GM12872 (cell line): ENCODE results near the gene FBXL2.

ENCODE experiments used
- CTCF ChIP-seq: IDR thresholded peaks from 3 replicates; pipeline ENCODE4 v1.5.1; 2011; ENCODE audit warnings: low read depth, mild to moderate bottlenecking, low read length, moderate library complexity; ENCODE audit not compliant: insufficient read depth

FBXL2 gene

GRCh38 chr3:33386631-33387030, 109.4 kb downstream of the FBXL2 start:
- no peak for TF ChIP-seq CTCF

GRCh38 chr3:33388374-33389100, 111.3 kb downstream of the FBXL2 start:
- TF ChIP-seq CTCF, result no peak

- TF ChIP-seq CTCF, result no peak
These were observed 112.7 kb downstream of the FBXL2 start for GRCh38 chr3:33389908-33390307.

- no peak for TF ChIP-seq CTCF
These were observed 114.2 kb downstream of the FBXL2 start for GRCh38 chr3:33391255-33391995.

GRCh38 chr3:33392144-33392543, 114.9 kb downstream of the FBXL2 start:
- TF ChIP-seq CTCF, result no peak

- TF ChIP-seq CTCF, result no peak
These were observed 115.5 kb downstream of the FBXL2 start for GRCh38 chr3:33392703-33393125.

GRCh38 chr3:33394403-33395054, 117.3 kb downstream of the FBXL2 start:
- no peak for TF ChIP-seq CTCF
